Measurements from ENCODE around the gene CALY.

The CALY gene

DNA sequence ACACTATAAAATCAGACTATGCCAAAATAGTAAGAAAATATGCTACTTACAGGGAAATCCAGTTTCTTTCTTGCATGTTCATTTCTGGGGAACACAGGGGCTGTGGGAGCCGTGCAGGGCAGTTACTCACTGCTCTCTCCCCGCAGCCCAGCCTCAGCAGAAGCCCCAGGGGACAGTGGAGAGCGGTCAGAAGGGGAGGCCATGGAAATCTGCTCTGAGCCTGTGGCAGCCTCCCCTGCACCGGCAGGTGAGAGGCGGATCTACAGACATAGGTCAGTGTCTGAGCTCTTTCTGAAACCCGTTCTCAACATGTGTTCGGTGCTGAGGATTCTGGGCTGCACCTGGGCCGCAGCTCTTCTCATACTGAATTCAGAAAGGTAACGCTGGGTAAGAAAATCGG lies 25.1 kb downstream of the CALY start:
- DNase-seq (ENCODE audit: low read depth), result no peak

DNA sequence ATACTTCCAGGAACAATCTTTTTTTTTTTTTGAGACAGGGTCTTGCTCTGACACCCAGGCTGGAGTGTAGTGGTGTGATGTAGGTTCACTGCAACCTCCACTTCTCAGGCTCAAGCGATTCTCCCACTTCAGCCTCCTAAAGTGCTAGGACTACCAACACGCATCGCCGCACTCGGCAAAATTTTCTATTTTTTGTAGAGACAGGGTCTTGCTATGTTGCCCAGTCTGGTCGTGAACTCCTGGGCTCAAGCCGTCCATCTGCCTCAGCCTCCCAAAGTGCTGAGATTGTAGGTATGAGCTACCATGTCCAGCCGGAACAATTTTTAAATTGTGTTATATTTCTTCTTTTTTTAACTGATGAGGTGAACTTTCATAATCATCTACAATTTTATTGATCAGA lies 25.9 kb downstream of the CALY start:
- DNase-seq (ENCODE audit: low read depth), result no peak

DNA sequence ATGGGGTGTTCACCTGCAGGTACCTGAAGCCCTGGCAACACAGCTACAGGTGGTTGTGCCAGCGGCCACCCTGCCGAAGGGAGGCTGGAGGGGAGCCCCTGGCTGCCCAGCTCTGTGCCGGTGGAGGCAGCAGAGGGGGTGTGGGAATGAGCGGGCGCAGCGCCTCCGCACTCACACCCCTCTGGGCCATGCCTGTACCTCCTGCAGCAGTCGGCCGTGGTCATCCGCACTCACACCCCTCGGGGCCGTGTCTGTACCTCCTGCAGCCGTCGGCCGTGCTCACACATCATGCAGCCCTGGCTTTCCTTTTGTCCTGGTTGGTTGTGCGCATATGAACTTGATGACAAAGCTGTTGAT lies 26.3 kb downstream of the CALY start:
- no peak for DNase-seq (ENCODE audit: low read depth)

DNA sequence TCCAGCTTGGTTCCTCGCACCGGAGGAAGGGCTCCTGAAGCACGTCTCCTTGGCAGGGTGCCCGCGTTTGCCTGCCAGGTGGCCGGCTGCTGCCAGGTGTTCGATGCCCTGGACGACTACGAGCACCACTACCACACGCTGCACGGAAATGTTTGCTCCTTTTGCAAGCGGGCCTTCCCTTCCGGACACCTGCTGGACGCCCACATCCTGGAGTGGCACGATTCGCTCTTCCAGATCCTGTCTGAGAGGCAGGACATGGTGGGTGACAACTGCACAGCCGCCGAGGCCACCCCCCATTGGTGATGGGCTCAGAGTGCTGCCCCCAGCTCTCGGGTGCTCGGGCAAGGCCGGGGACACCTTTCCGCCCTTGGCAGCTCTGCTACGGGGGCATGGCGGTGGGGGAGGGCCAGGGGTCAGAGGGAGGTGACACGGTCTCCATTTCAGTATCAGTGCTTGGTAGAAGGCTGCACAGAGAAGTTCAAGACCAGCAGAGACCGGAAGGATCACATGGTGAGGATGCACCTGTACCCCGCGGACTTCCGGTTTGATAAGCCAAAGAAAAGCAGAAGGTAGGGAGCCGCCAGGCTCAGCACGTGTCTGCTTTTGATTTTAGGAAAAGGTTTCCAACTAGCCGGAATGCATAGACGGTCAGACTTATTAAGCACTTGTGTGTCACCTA lies 26.8 kb downstream of the CALY start:
- DNase-seq (ENCODE audit: low read depth), result no peak

DNA sequence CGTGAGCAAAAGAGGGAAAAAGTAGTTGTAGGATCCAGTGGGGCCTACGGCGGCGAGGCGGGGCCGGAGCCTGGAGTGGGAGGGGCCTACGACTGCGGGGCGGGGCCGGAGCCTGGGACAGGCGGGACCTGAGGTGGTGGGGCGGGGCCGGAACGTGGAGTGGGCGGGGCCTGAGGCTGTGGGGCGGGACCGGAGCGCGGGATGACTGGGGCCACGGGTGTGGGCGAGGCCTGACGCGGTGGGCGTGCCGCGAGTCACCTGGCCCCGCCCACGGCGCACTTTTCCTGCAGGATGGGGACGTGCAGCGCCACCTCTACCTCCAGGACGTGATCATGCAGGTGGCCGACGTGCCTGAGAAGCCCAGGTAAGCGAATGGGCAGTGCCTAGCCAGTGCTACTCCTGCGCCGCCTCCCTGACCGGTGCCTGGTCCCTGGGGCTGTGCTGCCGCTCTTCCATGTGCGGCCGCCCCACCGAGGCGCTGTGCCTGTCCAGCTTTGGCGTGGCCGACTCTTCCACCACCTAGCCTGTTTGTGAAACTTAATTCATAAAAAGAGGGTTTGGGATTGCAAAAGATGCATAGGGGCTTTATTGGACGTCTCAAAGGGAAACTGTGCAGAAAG lies 27.5 kb downstream of the CALY start:
- DNase-seq (ENCODE audit: low read depth), result peak; percentile 90

DNA sequence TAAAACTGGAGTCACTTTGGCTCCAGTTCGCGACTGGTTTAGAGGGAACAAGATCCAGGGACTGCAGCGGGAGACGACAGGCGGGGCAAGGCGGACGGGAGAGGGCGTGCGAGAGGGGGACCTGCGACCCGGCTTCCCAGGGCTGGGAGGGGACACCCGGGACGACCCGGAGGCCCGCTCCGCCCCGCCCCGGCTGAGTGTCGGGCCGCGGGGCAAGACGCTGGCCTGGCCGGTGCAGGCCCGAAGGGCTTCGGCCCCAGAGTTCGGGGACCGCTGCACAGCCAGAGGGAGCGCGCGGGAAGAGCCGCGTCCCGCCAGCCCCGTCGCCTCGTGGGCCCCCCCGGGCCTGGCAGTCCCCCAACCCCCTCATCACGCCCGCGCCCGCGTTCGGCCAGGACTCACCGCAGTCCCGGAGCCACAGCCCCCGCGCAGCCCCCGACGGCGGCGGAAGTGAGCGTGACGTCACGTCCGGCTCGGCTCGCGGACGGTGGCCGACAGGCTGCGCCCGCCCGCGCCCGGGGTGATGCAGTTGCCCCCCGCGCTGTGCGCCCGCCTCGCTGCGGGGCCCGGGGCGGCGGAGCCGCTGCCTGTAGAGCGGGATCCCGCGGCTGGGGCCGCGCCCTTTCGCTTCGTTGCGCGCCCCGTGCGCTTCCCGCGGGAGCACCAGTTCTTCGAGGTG lies 28.1 kb downstream of the CALY start, which contains the start of the genes TUBGCP2 and ZNF511:
Gene TUBGCP2, minus strand, starts transcription at position 452 of the 679 bp plus-strand sequence. CDS start 5,931 bp downstream, outside the sequence.
Gene ZNF511, plus strand, starts transcription at position 494 of the 679 bp plus-strand sequence. Its CDS starts 30 bp downstream, at position 524.
- DNase-seq (ENCODE audit: low read depth), result peak; percentile 85

DNA sequence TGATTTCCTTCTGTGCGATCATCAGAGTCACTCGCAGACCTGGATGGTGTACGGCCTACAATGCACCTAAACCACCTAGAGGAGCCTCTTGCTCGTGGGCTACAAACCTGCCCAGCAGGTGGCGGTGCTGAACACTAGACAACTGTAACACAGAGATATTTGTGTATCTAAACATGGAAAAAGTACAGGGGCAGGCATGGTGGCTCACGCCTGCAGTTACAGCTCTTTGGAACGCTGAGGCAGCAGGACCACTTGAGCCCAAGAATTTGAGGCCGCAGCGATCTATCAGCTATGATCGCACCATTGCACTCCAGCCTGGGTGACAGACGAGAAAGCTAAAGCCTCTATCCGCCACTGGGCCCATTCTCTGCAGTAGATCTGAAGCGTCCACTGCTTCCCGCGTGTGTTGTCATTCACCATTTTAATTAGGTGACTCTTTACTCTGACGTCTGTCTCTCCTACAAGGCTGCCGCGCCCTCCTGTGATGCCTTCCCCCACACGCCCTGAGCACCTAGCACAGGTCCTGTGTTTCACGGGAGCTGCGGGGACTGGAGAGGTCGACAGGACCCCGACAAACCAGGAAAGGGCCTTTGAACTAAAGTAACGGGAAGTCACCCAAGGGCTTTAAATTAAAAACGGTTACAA lies 28.8 kb downstream of the CALY start:
- peak; percentile 72 for DNase-seq (ENCODE audit: low read depth)

DNA sequence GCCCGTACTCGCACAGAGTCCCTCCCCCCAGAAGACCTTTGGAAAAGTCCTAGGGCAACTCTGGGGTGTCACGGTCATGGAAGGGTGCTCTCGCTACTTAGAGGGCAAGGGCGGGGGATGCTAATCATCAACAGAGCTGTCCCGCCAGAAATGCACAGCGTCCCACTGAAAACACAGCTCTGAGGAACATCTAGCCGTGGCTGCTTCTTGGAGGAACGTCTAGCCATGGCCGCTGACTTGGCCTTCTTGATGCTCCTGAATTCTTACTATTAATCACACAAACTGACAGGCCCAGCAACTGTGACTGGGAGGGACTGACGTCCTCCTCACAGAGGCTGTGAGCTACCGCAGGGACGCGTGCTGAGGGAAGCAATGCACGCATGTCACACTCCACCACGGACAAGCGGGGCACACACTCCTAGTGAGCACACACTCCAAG lies 29.7 kb downstream of the CALY start:
- DNase-seq (ENCODE audit: low read depth), result no peak

DNA sequence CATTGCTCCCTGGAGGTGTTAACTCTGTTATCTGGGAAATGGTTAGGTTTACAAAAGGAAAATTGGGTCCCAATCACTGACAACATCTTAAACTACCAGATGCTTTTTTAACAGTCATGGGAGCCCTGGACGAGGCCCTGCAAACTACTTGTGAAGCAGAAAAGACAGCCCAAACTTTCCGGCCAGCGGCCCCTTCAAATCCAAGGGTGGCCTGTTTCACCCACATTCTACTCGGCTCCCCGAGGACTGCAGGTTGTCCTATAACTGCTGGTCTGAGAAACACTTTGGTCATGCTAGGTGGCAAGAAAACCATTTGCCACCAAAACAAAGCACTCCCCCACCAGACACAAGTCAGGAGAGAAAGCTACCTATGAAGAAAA lies 30.6 kb downstream of the CALY start:
- no peak for DNase-seq (ENCODE audit: low read depth)

DNA sequence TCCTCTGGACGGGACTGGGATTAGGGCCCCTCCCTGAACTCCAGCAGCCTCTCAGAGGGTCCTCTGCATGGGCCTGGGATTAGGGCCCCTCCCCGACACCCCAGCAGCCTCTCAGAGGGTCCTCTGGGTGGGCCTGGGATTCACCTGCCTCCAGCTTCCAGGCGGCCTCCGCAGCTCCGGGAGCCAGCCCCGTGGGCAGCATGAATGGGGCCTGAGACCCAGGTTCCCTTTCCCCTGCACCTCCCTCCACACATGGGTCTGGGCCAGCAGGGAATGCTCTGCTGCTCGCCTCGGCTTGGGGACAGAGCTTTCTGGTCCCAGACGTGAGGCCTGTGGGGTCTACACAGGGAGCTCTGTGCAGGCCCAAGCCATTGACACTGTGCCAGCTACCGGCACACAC lies 33.5 kb downstream of the CALY start:
- DNase-seq (ENCODE audit: low read depth), result no peak

DNA sequence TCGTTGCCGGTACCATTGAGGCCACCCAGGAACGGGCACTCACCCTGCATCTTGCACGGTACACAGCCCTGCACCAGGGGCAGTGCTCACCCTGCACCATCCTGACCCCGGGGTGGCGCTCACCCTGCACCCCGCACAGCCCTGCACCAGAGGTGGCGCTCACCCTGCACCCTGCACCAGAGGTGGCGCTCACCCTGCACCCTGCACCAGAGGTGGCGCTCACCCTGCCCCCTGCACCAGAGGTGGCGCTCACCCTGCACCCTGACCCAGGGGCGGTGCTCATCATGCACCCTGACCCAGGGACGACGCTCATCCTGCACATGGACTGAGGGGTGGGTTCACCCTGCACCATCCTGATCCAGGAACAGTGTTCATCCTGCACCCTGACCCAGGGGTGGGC lies 34.5 kb downstream of the CALY start:
- no peak for DNase-seq (ENCODE audit: low read depth)

DNA sequence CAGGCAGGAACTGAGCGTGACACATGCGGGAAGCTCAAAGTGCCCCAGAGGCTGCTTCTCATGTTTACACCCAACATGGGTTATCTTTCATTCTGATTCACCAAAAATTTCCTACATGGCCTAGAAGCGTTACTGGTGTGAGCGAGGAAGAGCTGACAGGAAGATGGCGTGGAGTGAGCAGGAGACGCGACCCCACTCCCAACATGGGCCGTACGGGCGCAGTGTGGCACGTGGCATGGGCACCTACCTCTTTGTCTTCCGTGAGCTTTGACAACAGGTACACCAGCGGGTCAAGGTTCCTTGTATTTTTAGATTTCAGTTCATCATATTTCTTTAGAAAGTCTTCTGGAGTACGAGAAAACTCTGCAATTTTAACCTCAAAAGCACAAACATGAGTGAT lies 37.0 kb downstream of the CALY start:
- no peak for DNase-seq (ENCODE audit: low read depth)

DNA sequence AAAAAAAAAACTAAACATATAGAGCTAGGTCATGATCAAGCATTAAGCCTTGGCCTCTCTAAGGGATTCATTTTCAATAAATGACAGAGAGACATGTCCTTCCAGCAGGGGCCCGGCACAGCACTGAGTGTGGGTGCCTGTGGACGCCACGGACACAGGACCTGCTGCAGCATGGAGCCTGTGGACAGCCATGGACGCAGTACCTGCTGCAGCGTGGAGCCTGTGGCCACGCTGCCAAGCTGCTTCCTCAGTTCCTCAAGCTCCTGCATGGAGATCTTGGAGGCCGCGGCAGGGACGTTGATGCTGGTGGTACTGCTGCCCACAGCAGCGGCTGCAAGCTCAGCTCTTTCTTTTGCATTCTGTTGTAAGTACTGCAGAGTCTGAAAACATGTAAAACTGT lies 37.5 kb downstream of the CALY start:
- DNase-seq (ENCODE audit: low read depth), result no peak

DNA sequence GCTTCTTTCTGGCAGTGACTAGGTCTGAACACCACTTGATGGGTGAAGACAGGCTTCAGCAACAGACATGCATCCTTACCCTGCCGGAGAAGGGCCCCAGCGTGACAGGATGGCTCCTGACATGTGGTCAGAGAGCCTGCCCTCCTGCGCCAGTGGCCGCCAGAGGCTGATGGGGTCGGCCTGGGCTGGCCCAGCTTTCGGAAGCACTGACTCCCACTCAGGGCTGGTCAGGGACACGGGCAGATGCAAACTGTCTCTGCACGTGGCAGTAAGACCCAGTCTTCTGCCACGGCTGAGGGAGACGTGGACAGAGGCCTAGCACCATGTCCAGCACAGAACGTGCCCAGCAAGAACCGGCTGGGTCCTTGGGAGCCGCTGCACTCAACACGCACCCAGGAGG lies 38.2 kb downstream of the CALY start:
- no peak for DNase-seq (ENCODE audit: low read depth)

DNA sequence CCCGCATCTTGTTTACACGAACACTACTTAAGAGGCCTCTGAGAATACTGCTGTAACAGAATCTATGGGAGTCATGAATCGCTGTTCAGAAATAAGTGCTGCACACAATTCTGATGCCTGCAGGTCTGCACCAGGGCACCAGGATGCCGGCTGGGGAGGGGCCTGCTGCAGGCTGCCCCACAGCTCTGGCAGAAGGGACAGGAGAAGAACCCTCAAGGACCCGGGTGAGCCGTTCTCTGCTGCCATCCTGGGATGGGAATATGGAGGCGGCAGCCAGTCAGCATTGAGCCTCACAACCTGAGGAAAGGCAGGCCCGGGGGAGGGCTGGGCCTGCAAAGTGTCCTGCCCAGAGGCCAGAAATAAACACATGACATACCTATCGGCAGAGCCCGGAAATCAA lies 39.2 kb downstream of the CALY start:
- no peak for DNase-seq (ENCODE audit: low read depth)

DNA sequence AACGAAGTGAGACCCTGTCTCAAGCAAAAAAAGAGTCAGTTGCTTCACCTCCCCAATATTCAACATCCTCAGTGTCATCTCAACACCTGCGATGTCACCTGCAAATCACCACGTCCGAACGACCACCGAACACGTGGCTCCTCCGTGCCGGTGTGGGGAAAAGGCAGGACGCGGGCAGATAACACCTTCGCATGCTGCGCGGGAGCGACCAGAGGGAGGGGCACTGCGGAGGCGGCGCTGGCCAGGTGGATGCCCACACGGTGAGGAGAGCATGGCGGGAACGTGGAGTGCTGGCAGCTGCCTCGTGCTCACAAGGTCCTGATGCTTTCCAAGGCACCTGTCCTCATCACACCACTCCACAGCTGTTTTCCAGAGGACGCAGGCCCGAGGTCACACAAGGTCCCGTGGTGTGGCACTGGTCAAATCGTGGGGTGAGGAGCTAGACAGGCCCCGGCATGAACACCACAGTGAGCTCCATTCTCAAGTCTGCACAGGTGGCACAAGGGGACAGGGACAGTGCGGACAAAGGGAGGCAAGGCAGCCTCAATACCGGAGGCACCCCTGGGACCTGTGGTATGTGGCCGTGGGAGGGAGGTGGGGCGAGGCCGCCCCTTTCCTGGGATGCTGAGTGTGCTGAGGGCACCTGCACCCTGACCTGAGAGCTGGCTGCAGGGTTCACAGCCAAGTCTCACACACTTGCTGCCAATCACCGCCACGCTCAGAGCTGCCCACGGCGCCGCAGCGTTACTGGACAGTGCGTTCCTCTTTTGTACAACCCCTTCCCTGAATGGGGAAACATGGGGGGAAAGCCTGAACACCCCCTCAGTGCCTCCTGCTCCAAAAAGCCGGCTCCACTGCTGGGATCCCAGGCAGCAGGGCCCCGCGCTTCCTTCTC lies 41.0 kb downstream of the CALY start:
- DNase-seq (ENCODE audit: low read depth), result no peak

DNA sequence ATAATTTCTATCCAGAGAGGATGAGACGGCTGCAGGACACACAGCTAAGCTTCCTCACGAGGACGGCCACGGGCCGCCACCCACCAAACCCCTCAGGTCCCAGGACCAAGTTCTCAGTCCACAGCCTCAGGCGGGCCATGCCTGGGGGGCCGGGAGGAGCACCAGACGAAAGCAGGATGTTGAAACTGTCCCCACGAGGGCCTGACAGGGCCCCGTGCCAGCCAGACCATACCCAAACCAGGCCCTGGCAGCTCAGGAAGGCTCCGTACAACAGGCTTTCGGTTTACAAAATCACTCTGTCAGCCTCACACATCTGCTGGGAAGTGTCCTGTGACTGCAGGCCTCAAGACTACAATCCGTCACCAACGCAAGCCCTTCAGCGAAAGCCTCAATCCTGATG lies 42.5 kb downstream of the CALY start:
- DNase-seq (ENCODE audit: low read depth), result no peak

DNA sequence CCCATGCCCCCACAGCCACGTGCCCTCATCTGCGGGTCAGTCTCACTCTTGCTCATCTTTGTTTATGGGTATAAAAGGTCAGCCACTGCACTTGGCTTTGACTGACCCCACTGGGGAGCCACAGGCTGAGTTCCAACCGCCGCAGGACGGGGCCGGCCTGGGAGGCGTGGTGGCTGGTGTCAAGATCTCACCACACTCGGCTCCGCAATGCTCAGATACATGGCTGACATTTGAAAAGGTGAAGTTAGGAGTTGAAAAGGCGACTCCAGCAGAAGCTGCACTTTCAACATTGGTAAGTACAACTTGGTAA lies 42.9 kb downstream of the CALY start:
- no peak for DNase-seq (ENCODE audit: low read depth)

DNA sequence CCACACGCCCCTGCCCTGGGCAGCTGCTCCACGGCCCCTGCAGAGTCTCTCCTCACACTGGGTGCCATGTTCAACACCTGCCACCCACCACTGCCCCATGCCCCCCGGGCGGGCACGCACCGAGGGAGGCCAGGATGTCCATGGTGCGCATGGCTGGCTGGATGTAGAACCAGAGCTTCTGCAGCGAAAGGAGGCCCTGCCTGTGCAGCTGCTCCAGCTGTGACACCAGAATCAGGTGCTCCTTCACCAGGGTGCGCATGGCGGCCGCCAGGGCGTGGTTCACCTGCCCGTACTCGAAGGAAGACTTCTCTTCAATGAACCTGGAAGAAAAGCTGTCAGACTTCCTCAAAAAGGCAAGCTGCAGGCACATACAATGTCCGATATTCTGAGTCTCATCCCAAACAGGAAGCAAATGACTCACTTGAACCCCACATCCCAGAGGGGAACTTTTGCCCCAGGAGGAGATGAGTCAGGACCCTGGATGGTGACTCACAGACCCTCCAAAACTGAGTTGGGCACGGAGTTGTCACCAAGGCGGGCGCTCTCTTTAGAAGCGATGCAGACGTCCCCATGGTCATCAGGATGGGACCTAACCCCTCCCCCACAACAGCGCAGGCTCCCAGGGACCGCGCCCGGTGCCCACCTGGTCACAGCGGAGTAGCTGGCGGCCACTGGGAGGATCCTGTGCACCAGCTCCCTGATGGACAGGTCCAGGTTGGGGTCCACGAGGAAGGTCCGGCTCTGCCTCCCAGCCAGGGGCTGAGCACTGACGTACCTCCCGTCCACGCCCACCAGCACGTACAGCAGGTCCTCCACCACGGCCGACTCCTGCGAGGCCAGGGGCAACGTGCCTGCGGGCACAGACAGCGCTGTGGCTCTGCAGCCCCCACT lies 43.5 kb downstream of the CALY start:
- no peak for DNase-seq (ENCODE audit: low read depth)

DNA sequence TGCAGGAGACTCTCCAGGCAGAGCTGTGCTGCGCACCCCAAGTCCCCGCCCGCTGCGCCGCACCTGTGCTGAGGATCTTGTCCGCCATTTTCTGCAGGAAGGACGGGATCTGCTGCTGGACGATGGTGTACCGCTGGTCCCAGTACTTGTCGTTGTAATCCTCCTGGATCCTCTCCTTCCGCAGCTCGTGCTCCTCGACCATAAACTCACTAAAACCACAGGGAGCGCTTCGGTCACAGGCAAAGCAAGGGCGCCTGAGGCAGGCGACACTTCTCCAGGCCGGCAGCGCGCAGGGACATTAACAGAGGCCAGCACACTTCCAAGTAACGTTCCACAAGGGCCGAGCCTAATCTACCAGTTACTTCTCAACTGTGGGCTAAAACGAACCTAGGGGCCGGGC lies 46.9 kb downstream of the CALY start:
- DNase-seq (ENCODE audit: low read depth), result no peak

Measured in activated gamma-delta T cell treated with anti-CD3 and anti-CD28 coated beads, Interleukin-2, amount 50 U/mL, for 16 hours (primary cell).